ENCODE results near the gene EPB41L2.
"Not testable (repeated sequence)": the region's sequence is repeated elsewhere in the genome, so short reads cannot be mapped to it uniquely, and the experiment has no call there.

The EPB41L2 gene

DNA sequence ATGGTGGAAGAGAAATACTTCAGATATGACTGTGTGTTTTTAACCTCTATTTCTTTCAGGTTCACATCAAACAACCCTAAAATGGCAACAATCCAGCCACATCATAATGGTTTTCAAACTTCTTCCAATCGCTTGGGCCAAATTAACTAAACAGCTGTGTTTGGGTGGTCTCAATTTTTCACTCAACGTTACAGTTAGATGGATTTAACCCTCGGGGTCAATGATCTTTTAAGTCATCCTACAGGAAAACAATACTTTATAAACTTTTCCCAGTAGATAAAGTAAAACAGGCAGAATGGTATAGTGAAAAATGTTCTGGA, 60.4 kb downstream of the EPB41L2 start:
- DNase-seq, result no peak

DNA sequence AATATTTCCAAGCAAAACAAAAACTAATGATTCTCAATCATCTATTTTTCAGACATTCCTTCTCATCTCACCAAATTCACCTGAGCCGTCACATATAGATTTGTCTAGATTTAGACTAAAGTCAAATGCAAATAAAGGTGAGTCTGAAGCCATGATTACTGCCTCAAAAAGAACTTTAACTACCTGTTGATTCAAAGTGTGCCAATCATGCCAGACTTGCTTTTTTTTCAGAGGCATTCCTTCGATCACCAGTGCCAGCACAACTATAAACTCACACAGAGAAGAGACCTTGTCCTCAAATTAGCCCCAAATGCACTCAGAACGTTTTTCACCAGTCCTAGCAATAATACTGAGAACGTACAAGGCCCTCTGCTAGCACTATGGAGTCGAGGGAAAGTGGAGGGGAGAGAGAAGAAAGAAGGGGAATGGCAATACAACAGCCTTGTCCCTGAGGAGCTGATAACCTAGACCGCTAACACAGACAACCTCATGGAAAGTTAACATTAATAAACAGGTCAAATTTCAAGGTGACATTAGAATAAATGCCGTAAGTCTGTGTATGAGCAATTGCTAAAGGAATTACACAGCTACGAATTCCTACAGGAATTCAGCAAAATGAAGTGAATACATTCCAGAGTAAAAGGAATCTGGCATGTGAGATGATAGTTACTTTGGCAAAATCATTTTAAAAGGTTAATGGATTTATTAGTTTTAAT, 60.9 kb downstream of the EPB41L2 start:
- DNase-seq, result peak; percentile 29

DNA sequence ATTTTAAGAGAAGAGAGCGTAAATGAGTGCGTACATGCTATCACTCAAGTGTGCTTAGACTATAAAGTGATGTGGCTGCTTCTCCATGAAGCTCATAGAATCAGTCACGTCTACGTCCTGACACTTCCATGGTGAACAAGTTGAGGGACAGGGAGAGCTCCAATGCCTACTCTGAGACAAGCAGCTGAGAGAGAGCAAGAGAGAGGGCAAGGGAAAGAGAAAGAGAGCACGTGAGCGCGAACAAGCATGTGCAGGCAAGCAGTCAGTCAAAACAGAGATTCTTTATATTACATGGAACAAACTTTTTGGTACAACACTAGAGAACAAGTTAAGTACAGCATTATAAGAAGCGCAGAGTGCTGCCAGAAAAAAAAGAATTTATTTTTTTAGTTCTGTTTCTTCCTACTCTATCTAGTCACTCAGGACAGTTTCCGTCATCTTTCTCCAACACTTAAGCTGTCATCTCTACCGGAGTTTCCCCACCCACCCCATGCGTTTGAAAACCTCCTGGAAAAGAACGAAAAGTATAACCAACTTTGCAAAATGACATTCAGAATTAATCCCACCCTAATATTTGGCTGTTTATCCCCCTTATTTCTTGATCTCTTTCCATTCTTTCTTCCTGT, 61.8 kb downstream of the EPB41L2 start:
- no peak for DNase-seq

DNA sequence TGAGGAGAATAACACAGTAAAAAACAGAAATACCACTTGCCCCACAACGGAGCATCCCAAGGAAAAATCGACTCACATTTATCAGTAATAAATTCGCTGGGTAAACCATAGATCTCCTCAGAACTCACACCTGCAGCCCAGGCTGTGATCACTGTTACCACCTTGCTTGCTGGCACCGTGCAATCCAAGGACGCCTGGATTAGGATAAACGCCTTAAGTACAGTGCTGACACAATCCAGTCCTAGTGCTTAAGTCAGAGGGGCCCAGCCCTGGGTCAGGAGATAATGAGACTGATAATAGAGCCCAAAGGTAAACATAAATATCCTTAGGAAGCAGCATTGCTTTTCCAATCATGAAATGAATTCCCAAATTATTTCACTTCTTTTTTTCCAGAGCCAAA, 62.5 kb downstream of the EPB41L2 start:
- no peak for DNase-seq

DNA sequence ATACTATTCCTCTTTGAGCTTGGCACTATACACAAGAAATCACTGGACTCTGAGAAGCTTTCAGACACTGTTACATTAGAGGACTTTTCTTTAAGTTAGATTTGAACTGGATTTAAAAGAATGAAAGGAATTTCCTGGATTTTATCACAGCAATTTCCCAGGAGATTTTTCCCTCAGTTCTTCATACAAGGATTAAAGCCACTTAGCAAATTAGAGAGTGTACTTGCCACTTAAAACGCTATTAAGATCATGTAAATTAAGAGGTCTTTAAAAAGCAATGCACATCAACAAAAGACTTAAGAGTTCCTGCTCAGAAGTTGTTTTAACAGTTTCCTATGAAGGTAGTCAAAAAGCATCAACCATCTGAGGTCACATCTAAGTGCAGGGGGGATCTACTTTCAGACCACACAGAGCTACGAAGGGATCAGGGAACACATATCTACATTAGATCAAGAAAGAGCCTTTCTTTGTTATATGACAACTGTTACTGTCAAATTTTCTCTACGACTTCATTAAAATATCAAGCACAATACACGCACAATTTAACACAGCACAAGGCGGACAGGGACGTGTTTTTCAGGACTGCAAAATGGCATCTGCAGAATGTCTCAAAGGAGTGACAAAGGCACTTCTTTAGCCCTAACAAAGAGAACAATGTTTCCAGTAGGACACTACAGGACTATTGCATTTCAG, 65.8 kb downstream of the EPB41L2 start:
- DNase-seq, result peak; percentile 73

DNA sequence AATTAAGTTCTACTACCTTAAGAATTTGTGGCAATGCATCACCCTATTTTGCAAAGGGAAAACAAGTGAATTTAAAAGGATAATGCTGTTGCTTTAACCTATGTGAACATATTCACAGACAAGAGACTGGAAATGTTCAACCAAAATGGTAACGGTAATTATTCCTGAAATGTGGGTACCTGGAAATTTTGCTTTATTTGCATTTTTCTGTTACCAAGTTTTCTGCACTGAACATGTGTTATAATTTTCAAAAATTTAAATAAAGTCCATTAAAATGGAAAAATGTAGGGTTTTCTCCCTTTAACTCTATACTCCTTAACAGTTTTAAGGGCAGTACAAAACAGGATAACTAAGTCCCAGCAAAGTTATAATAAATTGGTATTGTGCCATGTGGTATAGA, 66.4 kb downstream of the EPB41L2 start:
- no peak for DNase-seq

DNA sequence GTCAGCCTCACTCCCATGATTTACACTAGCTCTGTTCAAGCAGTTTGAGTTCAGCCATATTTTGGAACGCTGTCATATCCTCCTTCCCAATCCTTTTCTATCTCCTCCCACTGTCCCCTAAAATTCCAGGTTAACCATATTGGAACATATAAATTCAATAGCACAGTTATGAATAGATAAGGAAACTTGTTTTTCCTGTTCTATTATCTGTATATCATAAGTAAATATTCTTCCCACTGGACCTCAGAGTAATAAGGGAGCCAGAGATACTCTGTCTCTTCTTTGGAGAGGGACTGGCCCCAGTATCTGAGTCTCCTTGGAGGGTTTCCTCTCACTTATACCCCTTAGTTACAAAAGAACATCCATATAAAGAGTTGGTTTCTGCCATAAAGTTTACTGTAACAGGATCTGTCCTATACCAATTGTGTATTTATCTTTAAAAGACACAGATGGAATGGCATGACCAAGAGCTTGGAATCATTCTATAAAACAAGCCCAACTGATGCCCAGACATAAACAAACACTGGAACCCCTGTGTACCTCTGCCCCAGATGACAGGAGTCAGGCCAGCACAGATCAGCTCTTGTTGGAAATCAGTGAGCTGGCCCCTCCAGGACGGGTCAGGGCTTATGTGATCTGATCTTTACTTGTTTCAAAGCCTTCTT, 67.1 kb downstream of the EPB41L2 start:
- DNase-seq, result no peak

DNA sequence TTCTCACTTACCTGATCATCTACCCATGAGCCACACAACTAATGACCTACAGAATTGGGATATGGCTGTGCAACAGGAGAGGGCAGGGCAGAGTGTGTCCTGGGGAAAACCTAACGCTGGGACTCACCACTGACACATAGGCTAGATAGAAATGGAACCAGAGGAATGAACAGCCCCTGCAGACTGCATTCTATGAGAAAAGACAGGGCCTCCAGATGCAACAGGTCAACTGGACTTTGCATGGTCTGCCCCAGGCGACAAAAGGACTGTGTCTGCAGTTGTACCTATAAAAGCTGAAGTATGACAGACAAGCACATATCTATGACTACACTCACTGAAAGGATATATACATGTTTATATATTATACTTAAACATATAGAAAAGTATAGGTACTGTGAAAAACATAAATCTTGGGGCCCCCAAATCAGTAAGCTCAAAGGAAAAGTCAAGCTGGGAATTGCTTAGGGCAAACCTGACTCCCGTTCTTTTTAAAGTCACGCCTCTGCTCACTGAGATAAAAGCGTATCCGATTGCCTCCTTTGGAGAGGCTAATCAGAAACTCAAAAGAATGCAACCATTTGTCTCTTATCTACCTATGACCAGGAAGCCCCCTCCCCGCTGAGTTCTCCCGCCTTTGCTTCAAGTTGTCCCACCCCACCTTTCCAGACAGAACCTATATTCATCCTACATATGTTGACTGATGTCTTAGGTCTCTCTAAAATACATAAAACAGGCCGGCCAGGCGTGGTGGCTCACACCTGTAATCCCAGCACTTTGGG, 68.5 kb downstream of the EPB41L2 start:
- DNase-seq, result no peak

DNA sequence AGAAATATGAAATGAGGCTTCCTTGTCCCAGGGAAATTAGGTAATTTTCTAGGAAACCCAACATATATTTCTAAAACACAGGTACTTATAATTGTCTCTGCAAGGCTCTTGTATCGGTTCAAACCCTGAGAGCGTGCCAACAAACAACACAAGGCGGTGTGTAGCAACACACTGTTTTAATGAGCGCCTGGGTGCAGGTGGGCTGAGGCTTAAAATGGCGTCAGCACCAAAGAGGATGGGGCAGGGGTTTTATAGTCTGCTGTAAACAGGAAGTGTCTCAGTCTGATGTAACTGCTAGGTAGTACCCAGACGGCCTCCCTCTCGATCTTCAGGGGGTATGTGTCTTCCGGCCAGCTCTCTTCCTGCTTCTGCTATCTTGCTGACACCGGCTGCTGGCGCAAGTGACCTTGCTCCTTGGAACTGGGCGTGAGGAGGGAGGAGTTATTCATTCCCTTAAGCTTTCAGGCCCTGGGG, 69.7 kb downstream of the EPB41L2 start:
- no peak for DNase-seq

DNA sequence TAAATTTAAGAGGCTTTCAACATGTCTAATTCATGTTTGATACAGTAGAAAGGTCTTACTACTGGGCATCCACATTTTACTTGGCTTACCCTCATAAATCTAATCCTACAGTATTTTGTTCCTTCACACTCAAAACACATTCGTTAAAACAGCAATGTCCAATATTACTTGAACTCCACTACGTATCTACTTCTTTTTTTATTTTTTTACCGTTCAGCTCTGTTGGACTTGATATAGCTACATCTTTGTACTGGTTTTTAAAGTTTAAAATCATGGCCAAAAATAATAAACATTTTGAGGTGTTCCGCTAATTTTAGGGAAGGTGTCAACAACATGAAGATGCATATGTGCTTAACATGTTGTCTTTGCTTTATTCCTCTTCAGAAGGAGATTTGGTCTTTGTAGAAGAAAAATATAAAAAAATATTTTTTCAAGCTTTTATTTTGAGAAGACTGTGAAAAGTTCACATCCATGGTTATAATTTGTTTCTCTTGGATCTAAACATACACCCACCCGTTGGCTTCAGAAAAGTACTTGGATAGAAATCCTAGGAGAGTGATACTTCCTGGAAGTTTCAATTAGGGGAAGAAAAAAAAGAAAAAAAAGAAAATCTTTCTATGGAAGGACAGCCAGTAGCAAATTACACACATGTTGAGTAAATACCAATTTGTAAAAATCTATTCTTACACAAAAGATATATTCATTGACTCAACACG, 71.5 kb downstream of the EPB41L2 start:
- no peak for DNase-seq

DNA sequence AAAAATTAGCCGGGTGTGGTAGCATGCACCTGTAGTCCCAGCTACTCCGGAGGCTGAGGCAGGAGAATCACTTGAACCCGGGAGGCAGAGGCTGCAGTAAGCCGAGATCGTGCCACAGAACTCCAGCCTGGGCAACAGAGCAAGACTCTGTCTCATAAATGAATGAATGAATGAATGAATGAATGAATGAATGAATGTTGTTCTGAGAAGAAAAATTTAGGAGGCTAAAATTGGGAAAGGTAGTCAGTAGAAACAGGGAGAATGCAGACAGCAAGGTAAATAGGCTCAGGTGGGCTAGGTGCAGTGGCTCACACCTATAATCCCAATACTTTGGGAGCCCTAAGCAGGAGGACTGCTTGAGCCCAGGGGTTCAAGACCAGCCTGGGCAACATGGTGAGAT, 75.5 kb downstream of the EPB41L2 start:
- not testable (repeated sequence) for DNase-seq

DNA sequence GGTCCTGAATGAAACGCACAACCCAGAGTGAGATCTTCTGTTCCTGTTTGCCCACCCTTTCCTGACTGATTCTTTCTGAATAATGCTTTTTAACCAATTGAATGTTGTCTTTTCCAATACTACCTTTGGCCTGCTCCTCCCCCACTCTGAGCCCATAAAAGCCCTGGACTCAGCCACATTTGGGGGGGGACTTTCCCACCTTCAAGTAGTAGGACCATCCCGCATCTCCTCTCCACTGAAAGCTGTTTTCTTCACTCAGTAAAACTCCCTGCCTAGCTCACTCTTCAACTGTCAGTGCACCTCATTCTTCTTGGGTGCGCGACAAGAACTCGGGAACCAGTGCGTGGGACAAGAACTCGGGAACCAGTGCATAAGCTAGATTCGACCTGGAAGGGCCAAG, 77.9 kb downstream of the EPB41L2 start:
- no peak for DNase-seq

DNA sequence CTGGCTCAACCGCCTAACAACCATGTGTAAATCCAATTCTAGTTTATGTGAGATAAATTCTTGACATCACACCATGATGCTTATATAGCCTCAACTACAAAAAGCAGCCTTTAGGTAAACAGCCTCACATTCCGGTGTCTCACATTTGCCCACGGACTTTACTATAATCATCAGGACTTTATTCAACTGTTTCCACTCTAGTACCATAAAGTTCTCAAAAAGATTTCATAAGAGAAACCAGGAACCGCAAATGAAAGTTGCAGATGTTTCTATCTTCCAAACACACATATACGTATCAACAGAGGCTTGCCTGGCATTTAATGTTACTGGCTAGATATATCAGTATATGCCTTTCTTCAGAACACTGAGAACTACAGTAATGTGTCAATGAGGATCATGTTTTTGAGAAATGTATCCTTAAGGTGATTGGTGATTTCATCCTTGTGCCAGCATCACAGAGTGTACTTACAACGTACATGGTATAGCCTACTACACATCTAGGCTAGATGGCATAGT, 80.0 kb downstream of the EPB41L2 start:
- DNase-seq, result no peak

DNA sequence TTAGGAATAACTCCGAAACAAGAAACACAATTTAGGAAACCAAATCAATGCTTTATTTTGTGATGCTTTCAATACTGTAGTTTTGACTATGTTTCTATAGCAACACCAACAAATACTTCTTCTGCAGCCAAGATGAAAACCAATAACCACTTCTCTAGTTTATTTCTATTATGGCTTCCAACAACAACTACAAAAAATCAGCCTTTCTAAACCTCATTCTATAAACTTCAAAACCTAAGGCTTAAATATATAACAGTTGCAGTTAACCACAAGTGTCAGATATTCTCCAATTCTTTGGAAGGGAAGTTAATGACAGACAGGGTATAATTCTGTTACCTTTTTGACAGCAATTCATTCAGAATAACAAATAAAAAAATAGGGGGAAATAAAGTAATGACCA, 80.9 kb downstream of the EPB41L2 start:
- DNase-seq, result no peak

DNA sequence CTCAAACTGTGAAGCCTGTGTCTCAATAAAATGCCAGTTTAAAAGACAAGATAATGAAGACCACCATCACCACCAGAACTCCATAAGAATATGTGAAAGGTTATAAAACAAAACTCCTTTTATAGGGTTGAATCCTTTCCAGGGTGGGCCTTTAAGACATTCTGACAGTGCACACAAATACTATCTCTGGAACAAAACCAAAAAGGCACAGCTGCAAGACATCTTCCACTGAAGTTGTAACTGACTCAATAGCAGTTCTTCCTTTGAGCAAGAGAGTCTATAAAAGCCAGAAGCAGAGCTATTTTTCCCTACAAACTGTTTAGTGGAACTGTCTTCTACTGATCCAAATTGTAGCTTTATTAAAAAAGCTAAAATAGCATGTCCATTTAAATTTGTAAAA, 81.6 kb downstream of the EPB41L2 start:
- peak; percentile 42 for DNase-seq

DNA sequence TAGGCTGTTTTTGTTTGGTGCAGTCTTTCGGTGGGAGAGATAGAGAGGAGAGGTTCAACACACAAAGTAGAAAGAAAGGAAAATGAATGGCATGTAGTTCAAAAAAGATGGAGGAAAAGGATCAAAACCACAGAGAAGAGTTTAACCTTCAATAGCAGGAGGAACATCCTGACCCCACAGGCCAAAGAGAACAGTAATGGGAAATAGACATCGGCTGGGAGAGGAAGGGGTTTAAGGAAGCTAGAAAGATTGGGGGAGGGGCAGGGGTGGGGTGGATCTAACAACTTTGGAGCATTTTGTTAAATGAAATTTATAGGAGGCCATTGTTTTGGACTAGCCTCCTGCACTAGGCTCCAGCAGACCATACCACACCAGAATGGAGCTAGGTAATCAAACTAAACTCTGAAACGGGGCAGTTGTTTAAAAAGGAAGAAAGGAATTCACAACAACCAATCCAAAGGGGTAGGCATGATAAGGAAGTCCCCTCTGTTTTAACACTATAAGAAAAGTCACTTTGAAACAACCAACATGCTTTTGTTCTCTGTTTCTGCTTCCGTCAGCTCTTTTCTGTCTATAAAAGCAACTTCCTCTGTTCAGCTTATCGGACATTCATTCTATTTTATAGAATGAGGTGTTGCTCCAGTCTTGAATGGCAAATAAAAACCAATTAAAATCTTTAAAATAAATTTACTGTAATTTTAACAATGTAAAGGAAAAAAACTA, 82.6 kb downstream of the EPB41L2 start:
- DNase-seq, result no peak

DNA sequence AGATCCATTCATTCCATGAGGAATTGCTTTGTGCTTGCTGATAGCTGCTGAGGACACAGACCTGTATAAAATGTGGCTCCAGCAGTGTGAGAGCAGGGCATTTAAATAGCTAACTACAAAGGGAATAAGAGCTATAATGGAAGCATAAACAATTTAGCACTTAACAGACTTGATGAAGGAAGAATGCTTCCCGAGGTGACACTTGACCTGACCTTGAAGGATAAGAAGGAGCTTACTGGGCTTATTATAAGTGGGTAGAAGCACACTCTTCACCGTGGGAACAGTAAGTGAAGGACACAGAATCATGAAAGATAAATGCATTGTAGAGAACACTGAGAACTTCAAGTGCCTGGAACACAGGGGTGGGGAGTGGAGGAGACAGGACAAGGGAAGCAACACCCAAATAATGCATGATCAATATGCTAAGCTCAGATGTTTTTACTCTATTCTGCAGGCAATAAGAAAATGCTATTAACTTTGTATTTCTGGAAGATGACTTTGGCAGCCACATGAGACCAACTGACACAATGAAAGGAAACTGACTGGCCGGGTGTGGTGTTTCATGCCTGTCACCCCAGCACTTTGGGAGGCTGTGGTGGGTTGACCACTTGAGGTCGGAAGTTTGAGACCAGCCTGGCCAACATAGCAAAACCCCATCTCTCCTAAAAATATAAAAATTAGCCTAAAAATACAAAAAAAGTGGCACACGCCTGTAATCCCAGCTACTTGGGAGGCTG, 84.2 kb downstream of the EPB41L2 start:
- DNase-seq, result no peak

DNA sequence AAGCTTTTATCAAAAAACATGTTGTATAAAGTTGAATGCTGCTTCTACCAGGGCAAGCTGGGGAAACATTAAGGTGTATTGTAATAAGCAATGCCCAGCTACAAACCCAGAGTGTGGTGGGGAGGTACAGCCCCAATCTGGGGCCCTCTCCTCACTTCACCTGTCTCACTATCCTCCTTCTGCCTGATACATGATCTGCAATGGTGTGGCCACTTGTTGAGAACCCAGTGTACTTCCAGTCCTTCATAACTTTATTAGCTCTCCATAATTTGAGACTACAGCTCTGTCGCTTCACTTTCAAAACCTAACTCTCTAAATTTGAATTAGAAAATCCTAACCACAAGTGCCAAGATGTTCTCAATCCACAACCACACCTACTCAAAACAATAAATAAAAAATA, 84.9 kb downstream of the EPB41L2 start:
- no peak for DNase-seq

DNA sequence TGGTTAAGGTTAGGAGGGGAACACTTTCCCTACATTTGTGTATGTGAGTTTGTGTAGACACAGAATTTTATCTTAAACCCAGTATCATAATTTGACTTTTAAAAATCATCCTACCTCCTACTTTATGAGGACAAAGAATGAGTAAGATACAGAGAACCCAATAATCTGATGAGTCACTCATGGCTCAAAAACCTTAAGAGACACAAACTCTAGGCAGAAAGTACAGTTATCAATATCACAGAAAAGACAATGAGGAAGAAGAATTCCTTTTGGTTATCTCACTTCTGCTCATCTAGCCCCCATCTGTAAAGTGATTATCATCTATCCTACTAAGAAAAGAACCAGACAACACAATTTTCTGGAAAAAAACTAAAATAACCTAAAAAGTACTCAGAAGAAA, 87.7 kb downstream of the EPB41L2 start:
- no peak for DNase-seq

DNA sequence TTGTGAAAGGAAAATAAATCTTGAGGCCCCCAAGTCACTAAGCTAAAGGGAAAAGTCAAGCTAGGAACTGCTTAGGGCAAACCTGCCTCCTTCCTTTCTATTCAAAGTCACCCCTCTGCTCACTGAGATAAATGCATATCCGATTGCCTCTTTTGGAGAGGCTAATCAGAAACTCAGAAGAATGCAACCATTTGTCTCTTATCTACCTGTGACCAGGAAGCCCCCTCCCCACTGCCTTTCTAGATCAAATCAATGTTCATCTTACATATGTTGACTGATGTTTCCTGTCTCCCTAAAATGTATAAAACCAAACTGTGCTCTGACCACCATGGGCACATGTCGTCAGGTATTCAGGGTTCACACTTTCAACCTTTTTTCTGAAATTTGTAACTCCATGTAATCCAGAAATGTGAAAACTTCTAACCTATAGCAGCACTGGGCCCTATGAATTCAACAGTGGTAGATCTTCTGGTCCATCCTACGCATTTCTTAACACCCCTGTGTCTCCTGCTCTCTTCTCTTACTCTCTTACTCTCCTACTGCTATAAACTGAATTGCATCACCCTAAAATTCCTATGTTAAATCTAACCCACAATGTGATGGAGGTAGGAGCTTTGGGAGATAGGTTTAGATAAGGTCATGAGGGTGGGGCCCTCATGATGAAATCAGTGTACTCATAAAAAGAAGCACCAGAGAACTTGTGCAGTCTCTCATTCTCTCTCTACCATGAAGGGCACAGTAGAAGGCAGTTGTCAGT, 89.3 kb downstream of the EPB41L2 start:
- DNase-seq, result no peak
